Stimulated activated CD8-positive, alpha-beta memory T cell treated with anti-CD3 and anti-CD28 coated beads, Interleukin-2, amount 100 ng/mL, for 1 hour (primary cell): ENCODE measurements around the gene GLT1D1.

Experiments
- DNase-seq, 2 donors: peaks; one replicate each; pipeline ENCODE4 v3.0.0-alpha.2; 2020; ENCODE audit warnings: low read depth in 2 of 2

Gene GLT1D1

GRCh38 chr12:128856035-128856790 is 2.9 kb downstream of the GLT1D1 start:
- DNase-seq: no peak

GRCh38 chr12:128856791-128857078 is 3.5 kb downstream of the GLT1D1 start:
- DNase-seq: no peak

GRCh38 chr12:128857133-128857763 is 4.0 kb downstream of the GLT1D1 start:
- no peak for DNase-seq

GRCh38 chr12:128859311-128859710 is 6.0 kb downstream of the GLT1D1 start:
- DNase-seq: no peak

- DNase-seq: no peak
Measured at GRCh38 chr12:128861226-128862016, 8.1 kb downstream of the GLT1D1 start.

GRCh38 chr12:128863957-128864356 is 10.7 kb downstream of the GLT1D1 start:
- DNase-seq: no peak

GRCh38 chr12:128864516-128865186 is 11.4 kb downstream of the GLT1D1 start:
- no peak for DNase-seq

- no peak for DNase-seq
Measured at GRCh38 chr12:128867466-128867865, 14.2 kb downstream of the GLT1D1 start.

GRCh38 chr12:128871516-128871892 is 18.2 kb downstream of the GLT1D1 start:
- DNase-seq: no peak

- DNase-seq: no peak
Measured at GRCh38 chr12:128872303-128872702, 19.0 kb downstream of the GLT1D1 start.

- DNase-seq: no peak
Measured at GRCh38 chr12:128876559-128876958, 23.3 kb downstream of the GLT1D1 start.

- DNase-seq: no peak
Measured at GRCh38 chr12:128879898-128880764, 26.9 kb downstream of the GLT1D1 start.

GRCh38 chr12:128891856-128892255 is 38.6 kb downstream of the GLT1D1 start:
- DNase-seq: no peak

- DNase-seq: no peak
Measured at GRCh38 chr12:128903236-128903635, 50.0 kb downstream of the GLT1D1 start.

GRCh38 chr12:128905003-128905544 is 51.8 kb downstream of the GLT1D1 start:
- no peak for DNase-seq

- DNase-seq: no peak
Measured at GRCh38 chr12:128906485-128907137, 53.3 kb downstream of the GLT1D1 start.

- DNase-seq: no peak
Measured at GRCh38 chr12:128908254-128908653, 55.0 kb downstream of the GLT1D1 start.

GRCh38 chr12:128909653-128910052 is 56.4 kb downstream of the GLT1D1 start:
- no peak for DNase-seq

- DNase-seq: no peak
Measured at GRCh38 chr12:128910629-128911028, 57.4 kb downstream of the GLT1D1 start.

- no peak for DNase-seq
Measured at GRCh38 chr12:128911861-128912260, 58.6 kb downstream of the GLT1D1 start.
